ENCODE measurements around the gene ASIC2. TPM values are rescaled to one million over a fixed set of nuclear protein-coding genes. Genes with fewer than 3 reads are reported as not detected.

Gene ASIC2
- total and polyA plus RNA-seq, 2 experiments from 2014 or later: 0.52 to 2.8 TPM

DNA sequence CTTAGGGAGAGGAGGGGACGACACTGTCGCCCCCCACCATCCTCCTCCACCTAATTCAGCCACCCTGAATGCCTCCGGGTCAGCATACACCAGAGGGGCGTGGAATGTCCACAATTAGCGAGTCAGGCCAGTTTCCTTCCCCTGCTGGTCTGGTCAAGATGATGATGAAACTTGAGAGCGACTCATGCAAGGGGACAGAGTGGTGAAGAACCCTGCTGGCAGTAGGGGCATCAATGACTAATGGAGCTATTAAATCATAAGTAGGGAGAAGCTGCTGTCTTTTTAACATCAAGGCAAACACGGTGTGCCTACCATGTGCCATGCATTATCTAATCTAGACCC, 294.2 kb downstream of the ASIC2 start:
- Histone ChIP-seq H3K36me3 (ENCODE audit: insufficient read depth) (no peaks in the 10 kb centered on the region), H3K4me2 (peak overlapping the region; percentile 71), H3K27me3 (ENCODE audit: insufficient read depth) (peaks cover 9% of the 10 kb centered on the region; the same call in 1 of the 2 replicates), H3K4me3 (0 out of 2 replicates have a peak overlapping the region, but pooled peaks have one; percentile 41), H4K20me1 (replicated peaks; ENCODE audit: insufficient read depth) (no peaks in the 10 kb centered on the region), H3K79me2 (replicated peaks; ENCODE audit: insufficient read depth) (no peaks in the 10 kb centered on the region), H2AFZ (peak overlapping the region; percentile 82), H3K9me2 (ENCODE audit: insufficient read depth) (no peaks in the 10 kb centered on the region), H3K4me1 (ENCODE audit: insufficient read depth) (no peaks in the 10 kb centered on the region), H3K27ac (ENCODE audit: low read depth) (no peak overlapping the region), H3F3A (replicated peaks; ENCODE audit: low read depth) (no peaks in the 10 kb centered on the region)
- Mint-ChIP-seq H3K27ac (no peak overlapping the region), H3K9me3 (no peaks in the 10 kb centered on the region), H3K4me3 (no peak overlapping the region), H3K36me3 (ENCODE audit: low read depth) (no peaks in the 10 kb centered on the region), H3K4me1 (peaks cover 2% of the 10 kb centered on the region; the same call in 2 of the 3 replicates), H3K27me3 (ENCODE audit: insufficient read depth, low read depth, poor library complexity) (peaks cover 12% of the 10 kb centered on the region)
- TF ChIP-seq, protein P1, sequence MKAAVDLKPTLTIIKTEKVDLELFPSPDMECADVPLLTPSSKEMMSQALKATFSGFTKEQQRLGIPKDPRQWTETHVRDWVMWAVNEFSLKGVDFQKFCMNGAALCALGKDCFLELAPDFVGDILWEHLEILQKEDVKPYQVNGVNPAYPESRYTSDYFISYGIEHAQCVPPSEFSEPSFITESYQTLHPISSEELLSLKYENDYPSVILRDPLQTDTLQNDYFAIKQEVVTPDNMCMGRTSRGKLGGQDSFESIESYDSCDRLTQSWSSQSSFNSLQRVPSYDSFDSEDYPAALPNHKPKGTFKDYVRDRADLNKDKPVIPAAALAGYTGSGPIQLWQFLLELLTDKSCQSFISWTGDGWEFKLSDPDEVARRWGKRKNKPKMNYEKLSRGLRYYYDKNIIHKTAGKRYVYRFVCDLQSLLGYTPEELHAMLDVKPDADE (IDR thresholded peaks at IDR 0.05): no peak
- TF ChIP-seq ZNF331 (CRISPR knock-in tag; IDR thresholded peaks at IDR 0.05; ENCODE audit: low read depth) (no peak), EZH2phosphoT487 (IDR thresholded peaks at IDR 0.05; ENCODE audit: unreplicated experiment) (no peak)
- ATAC-seq (peak; percentile 20; the same call in 2 of the 3 replicates), DNase-seq (ENCODE audit: low spot score) (no peak)

DNA sequence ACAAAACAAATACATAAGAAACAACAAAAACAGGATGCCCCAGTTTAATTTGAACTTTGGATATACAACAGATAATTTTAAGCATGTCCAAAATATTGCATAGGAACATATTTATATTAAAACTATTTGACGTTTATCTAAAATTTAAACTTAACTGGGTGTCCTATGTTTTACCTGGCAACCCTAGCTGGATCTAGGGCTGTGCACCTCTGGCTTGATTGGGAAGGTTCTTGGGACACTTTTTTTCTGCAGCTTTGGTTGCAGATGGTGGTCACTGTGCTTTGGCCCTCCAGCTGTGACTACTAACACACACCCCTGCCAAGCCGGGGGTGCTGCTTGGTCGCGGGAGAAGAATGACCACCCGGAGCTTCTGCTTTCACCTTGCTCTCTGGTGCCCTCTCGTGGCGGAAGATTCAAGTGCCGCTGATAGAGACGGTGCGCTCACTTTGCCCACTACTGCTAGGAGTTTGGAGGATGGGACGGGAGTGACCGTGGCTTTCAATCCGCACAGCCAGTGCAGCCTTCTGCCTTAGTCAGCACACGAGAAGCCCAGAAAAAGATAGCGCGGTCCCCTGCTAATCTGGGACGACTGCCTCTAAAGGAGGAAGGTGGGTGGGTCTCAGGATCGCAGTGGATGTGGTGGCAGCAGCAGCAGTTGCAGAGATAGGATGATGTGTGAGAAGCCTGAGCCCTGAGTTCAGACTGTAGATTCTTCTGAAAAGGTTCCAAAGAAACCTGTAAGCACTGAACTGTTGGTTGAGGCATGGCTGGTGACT, 294.8 kb downstream of the ASIC2 start:
- Mint-ChIP-seq H3K4me1 (peaks cover 2% of the 10 kb centered on the region; the same call in 2 of the 3 replicates), H3K27me3 (ENCODE audit: insufficient read depth, low read depth, poor library complexity) (peaks cover 12% of the 10 kb centered on the region), H3K4me3 (peak overlapping the region; percentile 61; the same call in 2 of the 3 replicates), H3K36me3 (ENCODE audit: low read depth) (no peaks in the 10 kb centered on the region), H3K9me3 (no peaks in the 10 kb centered on the region), H3K27ac (no peak overlapping the region)
- peak; percentile 98 for ATAC-seq
- Histone ChIP-seq H3K4me3 (peak overlapping the region; percentile 41), H3F3A (replicated peaks; ENCODE audit: low read depth) (no peaks in the 10 kb centered on the region), H3K36me3 (ENCODE audit: insufficient read depth) (no peaks in the 10 kb centered on the region), H3K4me2 (peak overlapping the region; percentile 71), H3K79me2 (replicated peaks; ENCODE audit: insufficient read depth) (no peaks in the 10 kb centered on the region), H3K27me3 (ENCODE audit: insufficient read depth) (peaks cover 9% of the 10 kb centered on the region; the same call in 1 of the 2 replicates), H3K27ac (ENCODE audit: low read depth) (no peak overlapping the region), H3K4me1 (ENCODE audit: insufficient read depth) (no peaks in the 10 kb centered on the region), H2AFZ (peak overlapping the region; percentile 82), H4K20me1 (replicated peaks; ENCODE audit: insufficient read depth) (no peaks in the 10 kb centered on the region), H3K9me2 (ENCODE audit: insufficient read depth) (no peaks in the 10 kb centered on the region)
- TF ChIP-seq, protein P2, sequence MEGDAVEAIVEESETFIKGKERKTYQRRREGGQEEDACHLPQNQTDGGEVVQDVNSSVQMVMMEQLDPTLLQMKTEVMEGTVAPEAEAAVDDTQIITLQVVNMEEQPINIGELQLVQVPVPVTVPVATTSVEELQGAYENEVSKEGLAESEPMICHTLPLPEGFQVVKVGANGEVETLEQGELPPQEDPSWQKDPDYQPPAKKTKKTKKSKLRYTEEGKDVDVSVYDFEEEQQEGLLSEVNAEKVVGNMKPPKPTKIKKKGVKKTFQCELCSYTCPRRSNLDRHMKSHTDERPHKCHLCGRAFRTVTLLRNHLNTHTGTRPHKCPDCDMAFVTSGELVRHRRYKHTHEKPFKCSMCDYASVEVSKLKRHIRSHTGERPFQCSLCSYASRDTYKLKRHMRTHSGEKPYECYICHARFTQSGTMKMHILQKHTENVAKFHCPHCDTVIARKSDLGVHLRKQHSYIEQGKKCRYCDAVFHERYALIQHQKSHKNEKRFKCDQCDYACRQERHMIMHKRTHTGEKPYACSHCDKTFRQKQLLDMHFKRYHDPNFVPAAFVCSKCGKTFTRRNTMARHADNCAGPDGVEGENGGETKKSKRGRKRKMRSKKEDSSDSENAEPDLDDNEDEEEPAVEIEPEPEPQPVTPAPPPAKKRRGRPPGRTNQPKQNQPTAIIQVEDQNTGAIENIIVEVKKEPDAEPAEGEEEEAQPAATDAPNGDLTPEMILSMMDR (conservative IDR thresholded peaks at IDR 0.05; ENCODE audit: low read depth in 2 of 2): peak; percentile 88 to 90
- no peak for TF ChIP-seq POLR2AphosphoS5 (IDR thresholded peaks at IDR 0.05; ENCODE audit: low read depth)
- DNase-seq (ENCODE audit: low spot score): peak; percentile 94
